Activated CD8-positive, alpha-beta T cell treated with anti-CD3 and anti-CD28 coated beads for 36 hours (primary cell): ENCODE measurements around the gene TFG. TPM values are rescaled to one million over a fixed set of nuclear protein-coding genes. Genes with fewer than 3 reads are reported as not detected.

Source experiments
- ATAC-seq: fragments of 200-7000 bp; cut with Tn5 transposase; one replicate; pipeline ENCODE4 v1.10.0; 2021; ENCODE audit warnings: mild to moderate bottlenecking, moderate library complexity
- CTCF ChIA-PET: fragments of 350-600 bp; sonication (Branson Sonifier 250); formaldehyde crosslinking; loops from one replicate; lab custom pipeline; 2021; ENCODE audit warnings: antibody characterized with exemption; lab: Charles Lee
- POLR2A ChIA-PET: fragments of 350-600 bp; sonication (Branson Sonifier 250); formaldehyde crosslinking; loops from one replicate; lab custom pipeline; 2021; ENCODE audit warnings: antibody characterized with exemption; lab: Charles Lee
- DNase-seq: peaks from one replicate; pipeline ENCODE4 v3.0.0-alpha.2; 2020
- H3K27ac Mint-ChIP-seq: one replicate; pipeline ENCODE4 v1.8.0; 2021; ENCODE audit warnings: mild to moderate bottlenecking, mixed read lengths
- H3K27me3 Mint-ChIP-seq: one replicate; pipeline ENCODE4 v1.8.0; 2021; ENCODE audit warnings: mixed read lengths
- H3K36me3 Mint-ChIP-seq: one replicate; pipeline ENCODE4 v1.8.0; 2021; ENCODE audit warnings: low read depth, mixed read lengths
- H3K4me1 Mint-ChIP-seq: one replicate; pipeline ENCODE4 v1.8.0; 2021; ENCODE audit warnings: low read depth, mixed read lengths
- H3K4me3 Mint-ChIP-seq: one replicate; pipeline ENCODE4 v1.8.0; 2021; ENCODE audit warnings: mild to moderate bottlenecking, moderate library complexity, mixed read lengths
- H3K9me3 Mint-ChIP-seq: one replicate; pipeline ENCODE4 v1.8.0; 2021; ENCODE audit warnings: mixed read lengths
- intact Hi-C: fragments of 100-400 bp; cut with micrococcal nuclease; formaldehyde crosslinking; loops from one replicate; pipeline ENCODE4 v1.10.0; 2022
- total RNA-seq, 2 experiments: library from RNA; stranded (reverse); gene quantifications; one replicate each; pipeline ENCODE4 v1.2.3, GENCODE V29; 2021
- TF ChIP-seq, protein P1 (sequence below): fragments of 200-600 bp; IDR thresholded peaks from one replicate; pipeline ENCODE4 v1.8.0; 2022; ENCODE audit warnings: antibody characterized with exemption, mild to moderate bottlenecking

The TFG gene
- total RNA-seq, 2 experiments from 2014 or later: 59.2 TPM

DNA sequence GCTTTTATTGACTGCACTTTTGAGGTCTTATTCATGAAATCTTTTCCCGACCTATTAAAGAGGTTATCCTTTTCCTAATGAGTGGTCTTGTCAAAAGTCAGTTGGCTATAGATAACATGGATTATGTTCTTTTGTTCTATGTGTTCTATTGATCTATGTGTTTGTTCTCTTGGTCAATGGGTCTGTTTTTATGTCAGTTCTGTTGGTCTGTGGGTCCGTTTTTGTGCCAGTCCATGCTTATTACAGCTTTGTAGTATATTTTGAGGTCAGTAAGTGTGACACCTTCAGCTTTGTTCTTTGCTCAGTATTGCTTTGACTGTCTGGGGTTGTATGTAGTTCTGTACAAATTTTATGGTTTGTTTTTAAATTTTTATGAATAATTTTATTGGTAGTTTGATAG is 7.8 kb downstream of the TFG start:
- TF ChIP-seq, protein P1, sequence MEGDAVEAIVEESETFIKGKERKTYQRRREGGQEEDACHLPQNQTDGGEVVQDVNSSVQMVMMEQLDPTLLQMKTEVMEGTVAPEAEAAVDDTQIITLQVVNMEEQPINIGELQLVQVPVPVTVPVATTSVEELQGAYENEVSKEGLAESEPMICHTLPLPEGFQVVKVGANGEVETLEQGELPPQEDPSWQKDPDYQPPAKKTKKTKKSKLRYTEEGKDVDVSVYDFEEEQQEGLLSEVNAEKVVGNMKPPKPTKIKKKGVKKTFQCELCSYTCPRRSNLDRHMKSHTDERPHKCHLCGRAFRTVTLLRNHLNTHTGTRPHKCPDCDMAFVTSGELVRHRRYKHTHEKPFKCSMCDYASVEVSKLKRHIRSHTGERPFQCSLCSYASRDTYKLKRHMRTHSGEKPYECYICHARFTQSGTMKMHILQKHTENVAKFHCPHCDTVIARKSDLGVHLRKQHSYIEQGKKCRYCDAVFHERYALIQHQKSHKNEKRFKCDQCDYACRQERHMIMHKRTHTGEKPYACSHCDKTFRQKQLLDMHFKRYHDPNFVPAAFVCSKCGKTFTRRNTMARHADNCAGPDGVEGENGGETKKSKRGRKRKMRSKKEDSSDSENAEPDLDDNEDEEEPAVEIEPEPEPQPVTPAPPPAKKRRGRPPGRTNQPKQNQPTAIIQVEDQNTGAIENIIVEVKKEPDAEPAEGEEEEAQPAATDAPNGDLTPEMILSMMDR: no peak
- Mint-ChIP-seq H3K4me1 (peaks cover 52% of the 10 kb centered on the region), H3K27me3 (no peaks in the 10 kb centered on the region), H3K36me3 (peaks cover 73% of the 10 kb centered on the region), H3K27ac (peak overlapping the region; percentile 51), H3K4me3 (no peak overlapping the region), H3K9me3 (no peaks in the 10 kb centered on the region)
- DNase-seq (no peak), ATAC-seq (no peak)
- ChIA-PET POLR2A (interaction anchor here (0.5 to 1.0 kb wide), 2 partner anchors 19 to 232 kb away, joined by 3 to 5 read pairs; no protein-coding TSS in a partner anchor), CTCF (interaction anchor here (1.4 to 1.7 kb wide), 3 partner anchors 9 to 83 kb away, joined by 4 to 8 read pairs (median 4); no protein-coding TSS in a partner anchor)
- intact Hi-C loops: loop anchor here (5.0 kb wide), 2 partner anchors 65 to 90 kb away; no protein-coding TSS in a partner anchor

DNA sequence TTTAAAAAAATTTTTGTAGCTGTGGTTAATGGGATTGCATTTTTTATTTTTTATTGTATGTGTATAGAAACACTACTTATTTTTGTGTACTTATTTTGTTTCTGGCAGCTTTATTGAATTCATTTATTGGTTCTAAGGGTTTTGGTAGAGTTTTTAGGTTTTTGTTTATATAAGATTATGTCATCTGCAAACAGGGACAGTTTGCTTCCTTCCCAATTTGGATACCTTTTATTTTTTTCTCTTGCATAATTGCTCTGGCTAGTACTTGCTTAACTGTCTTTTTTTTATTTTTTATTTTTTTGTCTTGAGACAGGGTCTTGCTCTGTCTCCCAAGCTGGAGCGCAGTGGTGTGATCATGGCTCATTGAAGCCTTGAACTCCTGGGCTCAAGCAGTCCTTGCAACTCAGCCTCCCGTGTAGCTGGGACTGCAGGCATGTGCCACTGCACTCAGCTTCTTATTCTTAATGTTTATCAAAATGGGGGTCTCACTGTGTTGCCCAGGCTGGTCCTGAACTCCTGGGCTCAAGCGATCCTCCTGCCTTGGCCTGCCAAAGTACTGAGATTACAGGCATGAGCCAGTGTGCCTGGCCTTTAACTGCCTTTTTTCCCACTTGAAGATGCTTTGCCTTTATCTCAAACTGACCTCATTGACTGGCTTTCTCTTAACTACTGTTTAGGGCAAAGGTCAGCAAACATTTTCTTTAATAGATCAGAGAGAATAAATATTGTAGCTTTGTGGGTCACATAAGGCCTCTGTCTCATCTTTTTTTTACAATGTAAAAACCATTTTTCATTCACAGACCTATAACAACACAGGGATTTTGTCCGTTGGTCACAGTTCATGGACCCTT is 8.6 kb downstream of the TFG start:
- no peaks in the 10 kb centered on the region for H3K27me3 Mint-ChIP-seq
- POLR2A ChIA-PET: interaction anchor here (1.0 to 1.5 kb wide), 2 partner anchors 8 to 18 kb away, joined by 5 to 6 read pairs; partner anchors contain the start of gene TFG
- no peaks in the 10 kb centered on the region for H3K9me3 Mint-ChIP-seq
- H3K4me3 Mint-ChIP-seq: no peak overlapping the region
- TF ChIP-seq, protein P1: no peak
- H3K36me3 Mint-ChIP-seq: peaks cover 73% of the 10 kb centered on the region
- CTCF ChIA-PET: interaction anchor here (1.3 to 7.1 kb wide), 5 partner anchors 7 to 83 kb away, joined by 4 to 33 read pairs (median 4); partner anchors contain the start of gene TFG
- no peak overlapping the region for H3K27ac Mint-ChIP-seq
- intact Hi-C loops: loop anchor here (5.0 kb wide), 2 partner anchors 66 to 91 kb away; no protein-coding TSS in a partner anchor
- DNase-seq (no peak), ATAC-seq (no peak)
- peaks cover 44% of the 10 kb centered on the region for H3K4me1 Mint-ChIP-seq

DNA sequence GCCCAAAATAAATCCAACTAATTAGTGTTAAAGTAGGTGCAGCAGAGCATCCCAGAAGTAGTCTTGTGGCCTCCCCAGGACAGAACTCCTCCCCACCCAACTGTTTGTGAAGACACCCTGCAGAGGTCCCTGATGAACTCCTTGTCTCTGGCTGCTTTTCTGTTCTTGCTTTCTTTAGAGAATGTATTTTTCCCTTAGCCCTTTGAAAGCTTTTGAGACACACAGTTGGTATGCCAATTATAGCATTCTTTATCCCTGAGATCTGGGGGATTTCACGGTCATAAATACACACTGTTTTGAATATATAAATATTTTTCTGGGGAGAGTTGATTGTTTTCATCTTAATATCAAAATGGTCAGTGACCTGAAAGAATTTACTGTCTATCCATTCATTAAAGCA is 9.8 kb downstream of the TFG start:
- DNase-seq (no peak), ATAC-seq (no peak)
- POLR2A ChIA-PET: interaction anchor here (1.1 kb wide), 1 partner anchor 9 kb away, joined by 3 read pairs; no protein-coding TSS in a partner anchor
- no peaks in the 10 kb centered on the region for H3K27me3 Mint-ChIP-seq
- peaks cover 36% of the 10 kb centered on the region for H3K4me1 Mint-ChIP-seq
- CTCF ChIA-PET: interaction anchor here (1.3 to 7.1 kb wide), 2 partner anchors 8 to 22 kb away, joined by 4 to 33 read pairs; partner anchors contain the start of gene TFG
- peaks cover 72% of the 10 kb centered on the region for H3K36me3 Mint-ChIP-seq
- no peak overlapping the region for H3K4me3 Mint-ChIP-seq
- no peak overlapping the region for H3K27ac Mint-ChIP-seq
- intact Hi-C loops: loop anchor here (5.0 kb wide), 2 partner anchors 67 to 92 kb away; no protein-coding TSS in a partner anchor
- TF ChIP-seq, protein P1: no peak
- no peaks in the 10 kb centered on the region for H3K9me3 Mint-ChIP-seq

DNA sequence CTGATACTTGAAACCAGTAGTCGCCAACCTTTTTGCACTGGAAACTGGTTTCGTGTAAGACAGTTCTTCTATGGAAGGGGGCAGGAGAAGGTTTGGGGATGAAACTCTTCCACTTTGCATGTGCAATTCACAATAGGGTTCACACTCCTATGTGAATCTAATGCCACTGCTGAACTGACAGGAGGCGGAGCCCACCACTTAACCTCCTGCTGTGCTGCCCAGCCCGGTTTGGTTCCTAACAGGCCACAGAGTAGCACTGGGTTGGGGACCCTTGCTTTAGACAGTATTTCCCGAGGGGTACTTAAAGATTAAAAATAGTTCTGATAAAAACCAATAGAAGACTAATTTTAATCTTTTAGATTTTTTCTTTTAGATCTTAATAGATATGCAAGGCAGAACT is 11.1 kb downstream of the TFG start:
- POLR2A ChIA-PET: no interaction called here
- CTCF ChIA-PET: interaction anchor here (0.8 to 7.1 kb wide), 2 partner anchors 10 to 67 kb away, joined by 3 to 33 read pairs; partner anchors contain the start of gene TFG

More for the DNA sequence above, 11.1 kb downstream of the TFG start:
- H3K36me3 Mint-ChIP-seq: peaks cover 75% of the 10 kb centered on the region
- ATAC-seq: no peak
- H3K27me3 Mint-ChIP-seq: no peaks in the 10 kb centered on the region
- TF ChIP-seq, protein P1: no peak
- H3K9me3 Mint-ChIP-seq: no peaks in the 10 kb centered on the region
- no peak overlapping the region for H3K27ac Mint-ChIP-seq
- H3K4me1 Mint-ChIP-seq: peaks cover 30% of the 10 kb centered on the region
- no peak overlapping the region for H3K4me3 Mint-ChIP-seq
- no peak for DNase-seq
- intact Hi-C loops: no loop called here
